ENCODE data around the gene ADORA3.

- TF ChIP-seq CTCF (conservative IDR thresholded peaks at IDR 0.05 in 1 of 2, IDR thresholded peaks at IDR 0.05 in 1 of 2; ENCODE audit: low read depth in 1 of 2, low read length in 2 of 2) (no peak), EZH2 (IDR thresholded peaks at IDR 0.05; ENCODE audit: low read length, missing control alignments) (no peak)
Measured at GRCh38 chr1:111461765-111462164, 41.7 kb downstream of the ADORA3 start.
